HEK293 (cell line): ENCODE data around the gene CASKIN1.

Experiments
- CTCF ChIP-seq: fragments of 450-650 bp; formaldehyde crosslinking; IDR thresholded peaks from 2 replicates; pipeline ENCODE4 v1.5.1; 2016; ENCODE audit warnings: missing biosample characterization, missing genetic modification characterization
- FEZF1 ChIP-seq: fragments of 450-650 bp; formaldehyde crosslinking; IDR thresholded peaks from 2 replicates; pipeline ENCODE4 v1.5.1; 2016; ENCODE audit warnings: missing biosample characterization, missing genetic modification characterization
- GLI2 ChIP-seq: fragments of 450-650 bp; formaldehyde crosslinking; IDR thresholded peaks from 2 replicates; pipeline ENCODE4; 2017; ENCODE audit warnings: missing biosample characterization, missing genetic modification characterization, low read depth, borderline replicate concordance
- ZNF768 ChIP-seq: fragments of 450-650 bp; formaldehyde crosslinking; IDR thresholded peaks from 2 replicates; pipeline ENCODE4 v1.5.1; 2018; ENCODE audit warnings: missing biosample characterization, mild to moderate bottlenecking, missing genetic modification characterization
- ZNF776 ChIP-seq: fragments of 450-650 bp; formaldehyde crosslinking; IDR thresholded peaks from 2 replicates; pipeline ENCODE4 v1.5.0; 2017; ENCODE audit warnings: missing biosample characterization, missing genetic modification characterization, borderline replicate concordance

DNA sequence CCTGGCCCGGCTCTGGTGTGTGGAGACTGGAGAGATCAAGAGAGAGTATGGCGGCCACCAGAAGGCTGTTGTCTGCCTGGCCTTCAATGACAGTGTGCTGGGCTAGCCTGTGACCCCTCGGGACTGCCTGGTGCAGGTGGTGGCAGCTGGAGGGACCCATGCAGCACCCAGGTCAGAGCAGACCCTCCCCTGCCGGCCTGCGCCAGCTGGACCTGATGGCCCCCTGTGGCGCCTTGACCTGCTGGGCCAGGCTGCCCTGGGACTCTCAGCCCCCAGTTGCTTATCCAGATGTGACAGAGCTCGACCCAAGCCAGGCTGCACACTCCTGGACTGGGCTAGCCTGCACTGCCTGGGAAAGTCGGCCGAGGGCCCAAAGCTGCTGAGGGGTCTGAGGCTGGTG lies 12.4 kb upstream of the CASKIN1 start:
- TF ChIP-seq FEZF1 = no peak
- TF ChIP-seq CTCF = no peak
- TF ChIP-seq ZNF776 (tag by site-specific recombination) = no peak
- no peak for TF ChIP-seq GLI2 (tag by site-specific recombination)
- TF ChIP-seq ZNF768 = no peak
